GM12878 (cell line): ENCODE results near the gene GCNT2. TPM values are rescaled to one million over a fixed set of nuclear protein-coding genes. Genes with fewer than 3 reads are reported as not detected.

ENCODE experiments used
- ATAC-seq: fragments of 200-7000 bp; cut with Tn5 transposase; 3 replicates; pipeline ENCODE4 v1.9.1; 2020; ENCODE audit warnings: mild to moderate bottlenecking, moderate library complexity
- BruUV-seq: library from RNA; stranded (reverse); fragments of 400-500 nt; replicated peaks from 2 replicates; lab custom pipeline; 2021; lab: Mats Ljungman, UMichigan
- CTCF ChIA-PET: fragments of 300-600 bp; sonication (Branson Sonifier 250); formaldehyde crosslinking; extraction: SDS; loops from one replicate; lab custom pipeline; 2021; ENCODE audit warnings: inconsistent platforms; lab: Yijun Ruan, JAX
- POLR2A ChIA-PET: fragments of 350-600 bp; formaldehyde crosslinking; extraction: SDS; loops from one replicate; lab custom pipeline; 2021; ENCODE audit warnings: inconsistent platforms; lab: Charles Lee
- RAD21 ChIA-PET: fragments of 300-600 bp; sonication (Branson Sonifier 250); formaldehyde crosslinking; loops from one replicate; lab custom pipeline; 2023; ENCODE audit warnings: antibody characterized with exemption; ENCODE audit not compliant: unreplicated experiment; lab: Charles Lee
- SMC1A ChIA-PET: fragments of 300-600 bp; sonication (Branson Sonifier 250); formaldehyde crosslinking; loops from one replicate; lab custom pipeline; 2023; ENCODE audit not compliant: unreplicated experiment, uncharacterized antibody; lab: Charles Lee
- DNase-seq: peaks from one replicate; pipeline ENCODE4 v3.0.0-alpha.2; 2011; ENCODE audit warnings: low read depth, low spot score
- FAIRE-seq: peaks from 3 replicates; lab custom pipeline; 2011; peaks lifted over from hg19 to GRCh38; lab: Jason Lieb, UNC
- H2AFZ ChIP-seq: 2 replicates; pipeline ENCODE4 v1.6.0; 2011; ENCODE audit warnings: low read depth, low read length, control low read depth; ENCODE audit not compliant: control insufficient read depth
- H3K27ac ChIP-seq: 2 replicates; pipeline ENCODE4 v1.5.1; 2011; ENCODE audit warnings: control low read depth; ENCODE audit not compliant: control insufficient read depth, insufficient read depth
- H3K27me3 ChIP-seq, 2 experiments: replicated peaks in 1 of 2; 2 replicates each; pipeline versions ENCODE4 v1.6.0 to v1.6.1; 2011; ENCODE audit warnings: low read length in 1 of 2; ENCODE audit not compliant: control insufficient read depth in 2 of 2, insufficient read depth in 2 of 2
- H3K36me3 ChIP-seq, 2 experiments: 2 replicates each; pipeline ENCODE4 v1.5.1; 2011; ENCODE audit warnings: low read length in 1 of 2; ENCODE audit not compliant: control insufficient read depth in 2 of 2, insufficient read depth in 2 of 2
- H3K4me1 ChIP-seq: 2 replicates; pipeline ENCODE4 v1.6.1; 2011; ENCODE audit warnings: mild to moderate bottlenecking, low read length, moderate library complexity, mixed read lengths; ENCODE audit not compliant: control insufficient read depth, insufficient read depth
- H3K4me2 ChIP-seq: 2 replicates; pipeline ENCODE4 v1.6.0; 2011; ENCODE audit warnings: control low read depth; ENCODE audit not compliant: control insufficient read depth, insufficient read depth
- H3K4me3 ChIP-seq: fragments of 200-600 bp; sonication (generic); 2 replicates; pipeline ENCODE4 v1.5.1; 2016
- H3K79me2 ChIP-seq: 2 replicates; pipeline ENCODE4 v1.6.0; 2011; ENCODE audit warnings: low read length; ENCODE audit not compliant: control insufficient read depth, insufficient read depth
- H3K9ac ChIP-seq: 2 replicates; pipeline ENCODE4 v1.8.0; 2011; ENCODE audit warnings: low read length, control low read depth, mixed read lengths; ENCODE audit not compliant: control insufficient read depth, insufficient read depth
- H3K9me3 ChIP-seq: replicated peaks from 3 replicates; pipeline ENCODE4 v1.5.1; 2011; ENCODE audit warnings: mild to moderate bottlenecking, low read length; ENCODE audit not compliant: control insufficient read depth, insufficient read depth
- H4K20me1 ChIP-seq: 2 replicates; pipeline ENCODE4 v1.6.0; 2011; ENCODE audit not compliant: control insufficient read depth, insufficient read depth
- CBX3 ChIP-seq: fragments of 200-600 bp; sonication (generic); IDR thresholded peaks from 2 replicates; pipeline ENCODE4 v1.6.1; 2016; ENCODE audit warnings: low read depth, borderline replicate concordance
- E4F1 ChIP-seq: fragments of 450-650 bp; IDR thresholded peaks from 2 replicates; pipeline ENCODE4 v1.6.1; 2018; ENCODE audit warnings: borderline replicate concordance, mild to moderate bottlenecking; ENCODE audit not compliant: partially characterized antibody
- ETV6 ChIP-seq, 2 experiments: fragments of 450-650 bp in 1 of 2; IDR thresholded peaks in 1 of 2; conservative IDR thresholded peaks in 1 of 2; 2 replicates each; pipeline ENCODE4 v1.6.1; 2014; ENCODE audit warnings: antibody characterized with exemption in 1 of 2, borderline replicate concordance in 1 of 2, low read depth in 1 of 2, mild to moderate bottlenecking in 1 of 2, moderate library complexity in 1 of 2
- GATAD2B ChIP-seq: fragments of 450-650 bp; conservative IDR thresholded peaks from 2 replicates; pipeline ENCODE4 v1.6.1; 2017; ENCODE audit warnings: low read depth, mild to moderate bottlenecking, moderate library complexity
- HCFC1 ChIP-seq: fragments of 150-350 bp; IDR thresholded peaks from 2 replicates; pipeline ENCODE4 v1.6.1; 2014; ENCODE audit warnings: low read length
- HDAC2 ChIP-seq: fragments of 200-600 bp; sonication (generic); IDR thresholded peaks from 2 replicates; pipeline ENCODE4 v1.6.1; 2017
- MTA2 ChIP-seq: fragments of 450-650 bp; IDR thresholded peaks from 2 replicates; pipeline ENCODE4 v1.6.1; 2016; ENCODE audit warnings: low read depth, mild to moderate bottlenecking, moderate library complexity
- NR2C1 ChIP-seq: fragments of 450-650 bp; IDR thresholded peaks from 2 replicates; pipeline ENCODE4 v1.6.1; 2017; ENCODE audit warnings: antibody characterized with exemption, mild to moderate bottlenecking, moderate library complexity
- RELB ChIP-seq: fragments of 450-650 bp; IDR thresholded peaks from 2 replicates; pipeline ENCODE4 v1.6.1; 2017; ENCODE audit warnings: low read depth, mild to moderate bottlenecking, moderate library complexity
- SMC3 ChIP-seq: IDR thresholded peaks from 2 replicates; pipeline ENCODE4 v1.6.1; 2011; ENCODE audit warnings: low read length, improper control_type of control experiment, borderline replicate concordance
- SREBF2 ChIP-seq: IDR thresholded peaks from 2 replicates; pipeline ENCODE4 v1.6.1; 2012; ENCODE audit warnings: mild to moderate bottlenecking, low read length
- TAF1 ChIP-seq: IDR thresholded peaks from 2 replicates; pipeline ENCODE4 v1.6.1; 2011; ENCODE audit warnings: mild to moderate bottlenecking, low read depth, low read length, borderline replicate concordance
- TBL1XR1 ChIP-seq: IDR thresholded peaks from 2 replicates; pipeline ENCODE4 v1.6.1; 2012; ENCODE audit warnings: low read depth, low read length, improper control_type of control experiment
- WRNIP1 ChIP-seq: IDR thresholded peaks from 2 replicates; pipeline ENCODE4 v1.6.1; 2011; ENCODE audit warnings: low read depth, low read length, improper control_type of control experiment, borderline replicate concordance
- ZNF384 ChIP-seq: IDR thresholded peaks from 2 replicates; pipeline ENCODE4 v1.6.1; 2012; ENCODE audit warnings: low read depth, mild to moderate bottlenecking, low read length, improper control_type of control experiment, borderline replicate concordance
- ZSCAN29 ChIP-seq: fragments of 450-650 bp; IDR thresholded peaks from 2 replicates; pipeline ENCODE4 v1.6.1; 2017; ENCODE audit warnings: mild to moderate bottlenecking, moderate library complexity
- WGBS: methylation state at CpG from one replicate; pipeline ENCODE4 v1.1.6; 2016; ENCODE audit warnings: low lambda C conversion rate; ENCODE audit not compliant: insufficient replicate concordance, insufficient coverage; ENCODE audit errors: missing lambda C conversion rate; 5-methylcytosine and 5-hydroxymethylcytosine counted together
- in situ Hi-C: fragments of 300-500 bp; cut with MboI; formaldehyde crosslinking; loops from 9 replicates; pipeline ENCODE4 v1.14.3; 2018; ENCODE audit warnings: mixed read lengths
- intact Hi-C: fragments of 100-400 bp; cut with micrococcal nuclease; formaldehyde crosslinking; loops from one replicate; pipeline ENCODE4 v1.14.2; 2022; ENCODE audit not compliant: unreplicated experiment
- polyA plus RNA-seq, 11 experiments: library from polyadenylated mRNA; depleted of rRNA in 4 of 11; unstranded in 6 of 11; stranded (reverse) in 5 of 11; fragments of >200 nt; fragmentation: Nextera tagmentation in 4 of 11; fragmentation: Illumina TruSeq in 1 of 11; extraction: Ambion mirVana in 4 of 11; extraction: Trizol in 1 of 11; gene quantifications; 1 replicate in 1 of 11; 2 replicates in 10 of 11; pipeline versions ENCODE4 v1.2.1 to v1.2.3, GENCODE V29; 2011 to 2016; ENCODE audit warnings: inconsistent platforms in 2 of 11, missing spikeins in 2 of 11, low read depth in 1 of 11
- total RNA-seq, 4 experiments: library from RNA; depleted of rRNA in 3 of 4; stranded (reverse); fragments of >200 nt in 3 of 4; fragmentation: Illumina TruSeq in 1 of 4; extraction: Trizol in 1 of 4; gene quantifications; 2 replicates each; pipeline versions ENCODE4 v1.2.1 to v1.2.3, GENCODE V29; 2013 to 2021
- TF ChIP-seq, protein P1 (sequence below): IDR thresholded peaks from 2 replicates; pipeline ENCODE4 v1.6.1; 2012; ENCODE audit warnings: low read depth, low read length, improper control_type of control experiment
- TF ChIP-seq, protein P2 (sequence below): IDR thresholded peaks from 2 replicates; pipeline ENCODE4 v1.6.1; 2011; ENCODE audit warnings: low read depth, low read length, improper control_type of control experiment, borderline replicate concordance

The GCNT2 gene
- total and polyA plus RNA-seq, 10 of the 15 experiments (the other 5 are each of a cell fraction or from before 2014, with no cell fraction given), result 5.0 to 21.6 (median 11.9) TPM

GRCh38 chr6:10626154-10626741, 105.1 kb downstream of the GCNT2 start (continued):
- no peak for TF ChIP-seq RELB
- TF ChIP-seq WRNIP1, result no peak
- no peak for TF ChIP-seq SREBF2
- no peak for TF ChIP-seq TAF1
- TF ChIP-seq SMC3, result no peak
- no peak for TF ChIP-seq TBL1XR1
- no peak for TF ChIP-seq ZSCAN29

- no TSS peak for BruUV-seq
- CTCF ChIA-PET, result no interaction called here
- RAD21 ChIA-PET, result no interaction called here
- 100% methylated on average over 1 of the region's 1 CpG for WGBS
- intact Hi-C loops, result no loop called here
- Histone ChIP-seq H3K4me1 (no peaks in the 10 kb centered on the region), H3K79me2 (no peaks in the 10 kb centered on the region), H3K27me3 (no peaks in the 10 kb centered on the region), H3K27ac (no peak overlapping the region), H3K4me2 (no peak overlapping the region), H4K20me1 (no peaks in the 10 kb centered on the region), H3K4me3 (no peak overlapping the region), H3K9ac (no peak overlapping the region), H3K9me3 (no peaks in the 10 kb centered on the region), H3K36me3 (peaks cover 0 to 13% of the 10 kb centered on the region in 2 experiments; a peak in 2 of 4 replicates), H2AFZ (no peak overlapping the region)
- no peak for DNase-seq
- no peak for ATAC-seq
- POLR2A ChIA-PET, result no interaction called here
- SMC1A ChIA-PET, result no interaction called here
- TF ChIP-seq NR2C1 (no peak), ETV6 (conservative IDR thresholded peaks at IDR 0.05 in 1 of 2, IDR thresholded peaks at IDR 0.05 in 1 of 2; ENCODE audit: borderline replicate concordance in 1 of 2, low read depth in 1 of 2) (no peak), ZNF384 (no peak), HDAC2 (no peak), GATAD2B (no peak), CBX3 (no peak), MTA2 (no peak), E4F1 (no peak), HCFC1 (no peak)
- TF ChIP-seq, protein P1, sequence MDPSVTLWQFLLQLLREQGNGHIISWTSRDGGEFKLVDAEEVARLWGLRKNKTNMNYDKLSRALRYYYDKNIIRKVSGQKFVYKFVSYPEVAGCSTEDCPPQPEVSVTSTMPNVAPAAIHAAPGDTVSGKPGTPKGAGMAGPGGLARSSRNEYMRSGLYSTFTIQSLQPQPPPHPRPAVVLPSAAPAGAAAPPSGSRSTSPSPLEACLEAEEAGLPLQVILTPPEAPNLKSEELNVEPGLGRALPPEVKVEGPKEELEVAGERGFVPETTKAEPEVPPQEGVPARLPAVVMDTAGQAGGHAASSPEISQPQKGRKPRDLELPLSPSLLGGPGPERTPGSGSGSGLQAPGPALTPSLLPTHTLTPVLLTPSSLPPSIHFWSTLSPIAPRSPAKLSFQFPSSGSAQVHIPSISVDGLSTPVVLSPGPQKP, result no peak
- TF ChIP-seq, protein P2, sequence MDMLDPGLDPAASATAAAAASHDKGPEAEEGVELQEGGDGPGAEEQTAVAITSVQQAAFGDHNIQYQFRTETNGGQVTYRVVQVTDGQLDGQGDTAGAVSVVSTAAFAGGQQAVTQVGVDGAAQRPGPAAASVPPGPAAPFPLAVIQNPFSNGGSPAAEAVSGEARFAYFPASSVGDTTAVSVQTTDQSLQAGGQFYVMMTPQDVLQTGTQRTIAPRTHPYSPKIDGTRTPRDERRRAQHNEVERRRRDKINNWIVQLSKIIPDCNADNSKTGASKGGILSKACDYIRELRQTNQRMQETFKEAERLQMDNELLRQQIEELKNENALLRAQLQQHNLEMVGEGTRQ, result no peak
- FAIRE-seq, result no peak
- in situ Hi-C loops, result no loop called here
Measured at GRCh38 chr6:10627800-10628199, 106.6 kb downstream of the GCNT2 start.
